ENCODE results near the gene SLC16A2. TPM values are rescaled to one million over a fixed set of nuclear protein-coding genes. Genes with fewer than 3 reads are reported as not detected.

The SLC16A2 gene
- total RNA-seq, 6 experiments from 2014 or later, result 40.4 to 68.5 (median 48.1) TPM

GRCh38 chrX:74492720-74493201, 71.5 kb downstream of the SLC16A2 start:
- Mint-ChIP-seq H3K9me3 (no peaks in the 10 kb centered on the region), H3K27ac (peak overlapping the region; percentile 9; the same call in 1 of the 2 replicates), H3K4me1 (ENCODE audit: low read depth) (no peaks in the 10 kb centered on the region), H3K27me3 (ENCODE audit: insufficient read depth) (no peaks in the 10 kb centered on the region), H3K4me3 (no peak overlapping the region), H3K36me3 (ENCODE audit: low read depth) (no peaks in the 10 kb centered on the region)
- TF ChIP-seq CTCF (IDR thresholded peaks at IDR 0.05), result peak; percentile 27; the same call in 1 of the 2 replicates
- no peak for DNase-seq

GRCh38 chrX:74493806-74494205, 72.5 kb downstream of the SLC16A2 start:
- no peaks in the 10 kb centered on the region for H3K36me3 Mint-ChIP-seq (ENCODE audit: low read depth)
- H3K27me3 Mint-ChIP-seq (ENCODE audit: insufficient read depth), result no peaks in the 10 kb centered on the region
- no peak overlapping the region for H3K27ac Mint-ChIP-seq
- no peak overlapping the region for H3K4me3 Mint-ChIP-seq
- H3K4me1 Mint-ChIP-seq (ENCODE audit: low read depth), result no peaks in the 10 kb centered on the region
- TF ChIP-seq CTCF (IDR thresholded peaks at IDR 0.05), result no peak
- no peak for DNase-seq
- H3K9me3 Mint-ChIP-seq, result no peaks in the 10 kb centered on the region

- Mint-ChIP-seq H3K27ac (no peak overlapping the region), H3K9me3 (no peaks in the 10 kb centered on the region), H3K27me3 (ENCODE audit: insufficient read depth) (peaks cover 3% of the 10 kb centered on the region; the same call in 1 of the 2 replicates), H3K4me3 (no peak overlapping the region), H3K36me3 (ENCODE audit: low read depth) (no peaks in the 10 kb centered on the region), H3K4me1 (ENCODE audit: low read depth) (no peaks in the 10 kb centered on the region)
- no peak for TF ChIP-seq CTCF (IDR thresholded peaks at IDR 0.05)
- DNase-seq, result no peak
Observed at GRCh38 chrX:74498924-74499323, 77.6 kb downstream of the SLC16A2 start.

- peaks cover 3% of the 10 kb centered on the region; the same call in 1 of the 2 replicates for H3K27me3 Mint-ChIP-seq (ENCODE audit: insufficient read depth)
- TF ChIP-seq CTCF (IDR thresholded peaks at IDR 0.05), result no peak
- H3K4me3 Mint-ChIP-seq, result no peak overlapping the region
Observed at GRCh38 chrX:74500067-74500466, 78.8 kb downstream of the SLC16A2 start.

GRCh38 chrX:74500555-74500954, 79.3 kb downstream of the SLC16A2 start:
- H3K4me3 Mint-ChIP-seq, result no peak overlapping the region

More at GRCh38 chrX:74500067-74500466, 78.8 kb downstream of the SLC16A2 start:
- H3K9me3 Mint-ChIP-seq, result no peaks in the 10 kb centered on the region
- H3K27ac Mint-ChIP-seq, result no peak overlapping the region
- no peaks in the 10 kb centered on the region for H3K36me3 Mint-ChIP-seq (ENCODE audit: low read depth)
- H3K4me1 Mint-ChIP-seq (ENCODE audit: low read depth), result no peaks in the 10 kb centered on the region
- no peak for DNase-seq

More at GRCh38 chrX:74500555-74500954, 79.3 kb downstream of the SLC16A2 start:
- H3K27ac Mint-ChIP-seq, result no peak overlapping the region
- no peak for DNase-seq
- H3K4me1 Mint-ChIP-seq (ENCODE audit: low read depth), result no peaks in the 10 kb centered on the region
- no peak for TF ChIP-seq CTCF (IDR thresholded peaks at IDR 0.05)
- H3K27me3 Mint-ChIP-seq (ENCODE audit: insufficient read depth), result peaks cover 3% of the 10 kb centered on the region; the same call in 1 of the 2 replicates
- no peaks in the 10 kb centered on the region for H3K9me3 Mint-ChIP-seq
- H3K36me3 Mint-ChIP-seq (ENCODE audit: low read depth), result no peaks in the 10 kb centered on the region
